Measurements from ENCODE around the gene LTB4R2.

LTB4R2 gene

DNA sequence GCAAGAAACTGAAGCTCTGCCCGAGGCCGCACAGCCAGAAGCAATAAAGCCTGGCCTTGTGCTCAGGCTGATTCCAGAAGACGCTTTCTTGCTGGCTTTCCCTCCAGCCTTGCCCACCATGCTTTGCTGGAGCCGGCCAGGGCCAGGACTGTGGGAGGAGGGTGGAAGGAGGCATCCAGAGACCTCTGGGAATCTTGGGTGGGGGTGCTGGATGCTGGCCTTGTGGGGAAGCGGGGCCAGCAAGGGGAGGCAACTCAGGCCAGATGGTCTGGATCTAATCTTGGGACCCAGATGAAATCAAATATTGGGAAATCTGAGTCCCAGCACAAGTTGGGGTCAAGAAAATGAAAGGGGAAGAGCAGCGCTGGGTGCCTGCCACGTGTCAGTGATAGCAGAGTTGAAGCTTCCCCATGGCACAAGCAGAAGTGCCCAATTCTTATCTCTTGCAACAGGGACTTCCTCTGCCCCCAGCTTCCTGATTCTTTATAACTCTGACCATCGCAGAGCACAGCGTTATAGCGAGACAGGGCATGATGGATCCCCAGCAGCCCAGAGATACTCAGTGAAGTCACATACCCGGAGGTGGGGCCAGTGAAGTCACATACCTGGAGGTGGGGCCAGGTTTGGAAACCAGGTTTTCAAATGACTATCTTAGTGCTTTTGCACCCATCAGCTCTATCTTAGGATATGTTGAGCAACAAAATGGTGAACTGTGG, 32.2 kb upstream of the LTB4R2 start:
- DNase-seq = no peak

DNA sequence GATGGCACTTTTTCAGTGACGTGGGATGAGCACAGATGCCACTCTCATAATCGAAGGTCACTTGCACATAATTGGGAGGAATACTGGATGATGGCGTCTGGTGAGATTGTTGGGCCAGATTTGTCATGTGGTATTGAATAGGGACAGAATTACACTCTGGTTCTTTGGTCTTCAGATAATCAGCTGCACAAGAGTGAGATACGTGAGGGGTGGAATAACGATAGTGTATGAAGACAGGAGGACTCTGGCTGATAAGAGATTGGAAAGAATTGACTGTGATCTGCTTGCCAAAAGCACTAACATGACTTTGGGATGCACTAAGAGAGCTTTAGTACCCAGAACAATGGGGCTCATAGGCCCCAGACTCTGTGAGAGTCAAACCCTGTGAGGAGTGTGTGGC, 31.5 kb upstream of the LTB4R2 start:
- DNase-seq = no peak

DNA sequence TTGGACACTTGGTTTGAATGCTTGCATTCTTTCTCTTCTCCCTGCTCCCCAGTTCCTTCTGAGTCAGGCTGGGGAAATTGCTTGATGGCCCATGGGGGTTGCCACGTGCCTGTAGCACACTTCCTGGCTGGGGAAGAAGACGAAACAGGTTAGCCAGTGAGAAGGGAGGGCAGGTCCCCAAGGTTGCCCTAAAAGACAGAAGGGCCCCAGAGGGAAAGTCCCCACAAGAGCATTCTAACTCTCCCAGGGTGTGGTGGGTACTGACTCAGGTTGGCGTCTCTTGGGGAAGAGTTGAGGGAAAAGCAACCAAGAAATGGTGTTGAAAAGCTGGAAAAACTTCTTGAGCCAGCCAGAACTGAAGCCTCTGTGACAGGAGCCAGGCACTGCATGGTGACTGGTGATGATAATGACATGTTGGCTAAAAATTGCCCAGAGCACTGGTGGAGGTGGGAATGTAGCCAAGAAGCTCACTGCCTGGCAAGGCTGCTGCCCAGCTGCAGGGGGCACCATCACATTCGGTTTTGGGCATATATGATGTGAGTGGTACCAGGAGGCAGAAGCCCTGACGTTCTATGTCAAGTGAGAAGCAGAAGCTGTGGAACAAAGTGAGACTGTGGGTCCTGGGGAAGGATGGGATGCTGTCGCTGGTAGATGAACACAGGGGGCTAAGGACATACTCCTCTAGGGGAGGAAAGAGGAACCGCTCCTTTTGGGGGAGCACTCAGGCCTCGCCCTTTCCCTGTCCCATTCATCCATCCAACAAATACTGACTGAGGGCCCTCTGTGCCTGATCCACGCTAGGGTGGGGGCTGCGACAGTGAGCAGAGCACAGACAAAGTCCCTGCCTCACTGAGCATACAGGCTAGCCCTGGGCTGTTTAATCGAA, 30.4 kb upstream of the LTB4R2 start:
- peak; percentile 77 for DNase-seq

DNA sequence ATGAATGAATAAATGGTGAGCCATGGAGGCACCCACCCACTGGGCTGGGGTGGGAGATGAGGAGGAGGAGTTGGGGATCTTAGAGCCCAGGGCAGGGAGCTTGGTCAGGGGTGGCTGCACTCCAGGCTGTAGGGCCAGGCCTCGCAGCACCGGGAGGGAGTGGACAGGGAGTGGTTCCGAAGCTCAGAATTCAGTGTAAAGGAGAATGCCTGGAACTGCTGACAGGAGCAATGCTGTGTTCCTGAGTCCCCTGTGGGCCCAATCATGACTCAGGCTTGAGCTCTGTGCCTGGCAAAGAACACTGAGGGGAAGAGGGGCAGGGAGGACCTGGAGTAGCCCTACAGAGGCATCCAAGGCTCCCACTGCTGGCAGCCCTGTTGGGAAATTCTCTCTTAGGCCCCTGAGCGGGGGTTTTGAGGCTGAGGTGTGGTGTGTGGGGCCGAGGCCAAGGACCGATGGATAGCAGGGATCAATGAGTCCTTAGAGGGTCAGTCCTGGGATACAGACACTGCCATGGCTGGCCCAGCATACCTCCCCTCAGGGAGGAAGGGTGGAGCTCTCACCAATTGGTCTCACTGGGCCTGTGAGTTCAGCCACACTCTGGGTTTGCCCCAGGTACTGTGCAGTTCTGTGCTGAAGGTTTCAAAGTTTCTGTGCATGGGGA, 29.0 kb upstream of the LTB4R2 start:
- DNase-seq = no peak

DNA sequence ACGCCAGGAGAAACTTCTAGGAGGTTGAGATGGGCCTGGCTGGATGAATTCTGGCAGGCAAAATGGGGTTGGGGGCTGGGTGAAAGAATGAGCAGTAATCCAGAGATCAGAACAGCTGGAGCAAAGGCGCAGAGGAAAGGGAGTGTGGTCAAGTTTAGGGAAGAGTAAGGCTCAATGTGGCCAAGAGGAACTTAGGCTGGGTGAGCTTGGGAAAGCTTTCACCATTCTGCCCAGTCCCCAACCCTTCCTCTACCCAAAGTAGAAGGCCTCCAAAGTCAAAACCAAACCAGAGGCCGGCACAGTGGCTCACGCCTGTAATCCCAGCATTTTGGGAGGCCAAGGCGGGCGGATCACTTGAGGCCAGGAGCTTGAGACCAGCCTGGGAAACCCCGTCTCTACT, 28.3 kb upstream of the LTB4R2 start:
- no peak for DNase-seq

DNA sequence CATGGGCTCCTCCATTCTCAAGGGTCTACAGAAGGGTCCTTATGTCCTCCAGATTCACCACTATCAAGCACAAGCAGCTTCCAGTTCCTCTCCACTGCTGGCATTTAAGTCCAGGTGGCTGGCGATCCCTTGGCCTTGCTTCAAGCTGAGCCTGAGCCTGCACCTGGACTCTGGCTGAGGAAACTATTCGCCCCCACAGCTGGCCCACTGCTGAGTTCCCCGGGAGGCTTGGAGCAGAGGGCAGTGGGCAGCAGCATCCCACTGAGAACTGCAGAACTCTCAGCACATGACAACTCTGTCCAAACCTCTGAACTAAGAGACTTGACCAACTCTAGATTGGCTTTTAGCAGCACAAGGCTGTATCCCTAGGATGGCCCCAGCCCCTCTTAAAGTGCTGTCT, 27.2 kb upstream of the LTB4R2 start:
- DNase-seq = no peak

DNA sequence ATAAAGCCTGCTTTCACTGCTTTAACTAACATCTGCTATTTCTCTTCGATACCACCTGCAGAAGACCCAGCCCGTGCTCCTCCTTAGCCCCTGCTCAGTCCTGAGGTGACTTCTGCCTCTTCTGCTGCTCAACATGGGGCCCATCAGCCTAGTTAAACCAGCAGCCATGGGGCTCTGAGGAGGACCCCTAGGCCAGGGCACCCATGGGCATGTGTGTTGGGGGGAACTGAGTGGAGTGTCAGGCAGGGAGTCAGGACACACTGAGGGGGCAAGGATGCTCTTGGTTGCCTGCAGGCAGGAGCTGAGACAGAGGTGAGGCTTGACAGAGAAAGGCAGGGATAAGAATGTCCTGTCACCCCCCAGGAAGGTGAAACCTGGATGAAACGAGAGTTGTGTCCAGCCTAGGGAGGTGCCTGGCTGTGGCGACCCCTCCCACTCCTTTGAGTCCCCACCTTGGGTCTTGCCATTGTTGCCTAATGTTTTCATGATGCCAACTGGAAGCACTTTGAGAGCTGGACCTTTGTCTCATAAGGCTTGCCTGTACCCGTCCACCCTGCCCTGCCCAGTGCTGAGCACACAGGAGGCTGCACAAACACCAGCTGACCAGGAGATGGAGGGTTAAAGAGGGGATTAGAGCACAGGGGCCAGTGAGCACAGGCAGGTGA, 26.0 kb upstream of the LTB4R2 start:
- no peak for DNase-seq

DNA sequence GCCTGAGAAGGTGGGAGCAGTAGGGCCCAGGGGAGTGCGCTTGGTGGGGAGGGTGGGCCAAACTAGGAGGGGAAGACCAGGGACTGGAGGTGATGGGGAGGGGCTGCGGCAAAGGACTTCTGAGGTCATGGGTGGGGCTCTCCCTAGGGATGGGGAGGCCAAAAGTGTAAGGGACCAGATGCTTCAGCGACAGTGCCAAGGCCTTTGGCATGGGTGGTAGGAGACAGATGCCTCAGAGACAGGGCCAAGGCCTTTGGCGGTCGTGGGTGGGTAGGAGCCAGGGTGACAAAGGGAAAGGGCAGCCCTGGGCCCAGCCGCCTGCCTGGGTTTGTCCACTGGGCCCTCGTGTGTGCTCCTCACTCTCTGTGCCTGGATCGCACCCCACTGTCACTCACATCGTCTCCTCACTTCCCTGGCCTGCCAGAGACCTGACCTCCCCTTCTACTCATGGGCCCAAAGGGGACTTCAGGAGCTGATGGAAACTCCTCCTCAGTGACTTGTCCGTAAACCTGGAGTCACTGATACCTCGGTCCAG, 25.4 kb upstream of the LTB4R2 start:
- DNase-seq = peak; percentile 48

DNA sequence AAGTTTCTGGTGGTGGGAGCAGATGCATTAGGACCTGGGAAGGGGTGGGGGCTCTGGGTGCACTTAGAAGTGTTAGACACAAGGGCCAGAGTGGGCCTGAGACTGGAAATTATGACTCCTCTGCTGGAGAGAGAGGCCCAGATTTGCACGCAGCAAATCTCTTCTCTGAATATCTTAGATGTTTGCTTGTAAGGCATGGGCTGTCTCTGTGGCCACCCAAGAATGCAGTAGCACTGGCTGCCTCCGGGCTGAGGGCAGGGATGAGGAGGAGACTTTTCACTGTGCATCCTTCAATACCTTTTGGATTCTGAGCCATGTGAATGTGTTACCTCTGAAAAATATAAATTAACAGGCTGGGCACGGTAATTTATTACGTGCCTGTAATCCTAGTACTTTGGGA, 24.6 kb upstream of the LTB4R2 start:
- DNase-seq = no peak

DNA sequence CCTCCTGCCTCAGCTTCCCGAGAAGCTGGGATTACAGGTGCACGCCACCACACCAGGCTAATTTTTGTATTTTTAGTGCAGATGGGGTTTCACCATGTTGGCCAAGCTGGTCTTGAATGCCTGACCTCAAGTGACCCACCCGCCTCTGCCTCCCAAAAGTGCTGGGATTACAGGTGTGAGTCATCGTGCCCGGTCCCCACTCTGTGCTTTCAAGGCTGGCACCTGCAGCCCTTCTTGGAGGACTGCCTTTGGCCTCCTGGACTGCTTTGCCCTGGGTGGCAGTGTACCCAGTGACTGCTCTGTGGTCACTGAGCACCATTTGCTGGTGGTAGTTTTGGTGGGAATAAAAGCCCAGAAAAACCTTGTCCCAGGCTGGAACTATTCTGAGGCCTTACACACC, 22.9 kb upstream of the LTB4R2 start:
- DNase-seq = no peak

DNA sequence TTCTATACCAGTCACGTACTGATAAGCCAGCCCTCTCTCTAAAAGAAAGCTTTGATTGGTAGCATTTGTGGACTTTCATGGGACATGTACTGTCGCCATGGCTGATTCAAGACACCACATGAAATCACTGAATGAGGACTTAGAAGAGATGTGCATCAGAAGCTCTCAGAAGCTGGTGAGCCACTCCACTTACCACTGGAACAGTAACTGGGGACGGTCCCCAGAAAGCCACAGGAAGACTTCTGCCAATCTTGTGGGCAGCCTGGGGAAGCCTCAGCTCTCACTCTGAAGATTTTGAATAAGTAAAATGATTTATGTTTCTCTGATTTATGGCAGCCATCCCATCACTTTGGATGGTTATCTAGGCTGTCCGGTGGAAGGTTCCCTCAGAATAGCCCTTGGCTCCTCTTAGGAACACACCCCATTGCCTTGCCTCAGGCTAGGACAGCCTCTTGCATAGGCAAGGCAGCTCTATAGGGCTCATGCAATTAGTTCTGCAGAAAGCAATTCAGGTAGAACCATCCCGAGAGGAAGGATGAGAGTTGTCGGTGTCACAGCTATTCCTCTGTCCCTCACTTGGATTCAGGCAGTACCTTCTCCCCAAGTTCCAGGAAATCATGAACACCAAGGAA, 20.2 kb upstream of the LTB4R2 start:
- no peak for DNase-seq

DNA sequence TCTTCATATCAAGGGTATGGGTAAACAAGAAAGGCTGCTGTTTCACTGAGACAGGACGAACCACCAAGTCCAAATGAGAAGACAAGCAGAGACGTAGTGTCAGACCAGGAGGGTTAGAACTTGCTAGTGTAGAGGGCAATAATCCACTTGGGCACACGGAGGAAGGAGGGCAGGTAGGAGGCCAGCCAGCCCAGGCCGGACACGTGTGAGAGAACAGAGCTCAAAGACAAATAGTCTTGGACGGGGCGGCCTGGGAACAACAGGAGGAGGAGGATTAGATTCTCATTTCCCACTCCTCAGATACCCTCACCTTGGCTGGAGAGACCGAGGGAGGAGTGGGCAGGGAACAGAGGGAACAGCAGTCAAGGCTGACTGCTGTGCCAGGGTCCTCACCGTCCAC, 19.2 kb upstream of the LTB4R2 start:
- DNase-seq = no peak

DNA sequence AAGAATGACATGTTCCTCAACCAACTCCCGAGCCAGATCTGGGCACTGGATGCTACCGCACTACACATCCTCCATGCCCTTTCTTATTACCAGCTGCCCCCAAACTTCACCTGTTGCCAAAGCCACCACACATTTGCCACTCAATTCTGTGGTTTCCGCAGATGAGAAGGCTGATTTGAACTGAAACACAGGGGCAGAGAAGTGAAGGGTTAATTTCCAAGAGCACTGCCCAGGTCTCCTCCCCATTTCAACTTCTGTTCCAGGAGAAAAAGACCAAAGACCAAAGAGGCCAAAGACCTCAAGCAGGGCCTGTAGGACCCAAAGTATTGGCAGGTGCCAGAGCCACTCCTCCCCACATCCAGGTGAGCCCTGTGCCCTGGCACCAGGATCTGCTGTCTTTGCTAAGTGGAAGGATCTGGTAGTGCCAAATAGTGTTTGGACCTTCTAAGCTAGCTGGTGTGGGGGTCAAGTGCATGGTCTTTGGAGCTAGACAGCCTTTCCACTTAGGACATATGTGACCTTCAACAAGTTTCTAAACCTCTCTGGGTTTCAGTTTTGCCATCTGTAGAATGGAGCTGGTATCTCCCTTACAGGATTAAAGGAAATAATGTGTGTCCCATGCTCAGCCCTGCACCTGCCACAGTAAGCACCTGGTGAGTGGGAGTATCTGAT, 18.4 kb upstream of the LTB4R2 start:
- no peak for DNase-seq

DNA sequence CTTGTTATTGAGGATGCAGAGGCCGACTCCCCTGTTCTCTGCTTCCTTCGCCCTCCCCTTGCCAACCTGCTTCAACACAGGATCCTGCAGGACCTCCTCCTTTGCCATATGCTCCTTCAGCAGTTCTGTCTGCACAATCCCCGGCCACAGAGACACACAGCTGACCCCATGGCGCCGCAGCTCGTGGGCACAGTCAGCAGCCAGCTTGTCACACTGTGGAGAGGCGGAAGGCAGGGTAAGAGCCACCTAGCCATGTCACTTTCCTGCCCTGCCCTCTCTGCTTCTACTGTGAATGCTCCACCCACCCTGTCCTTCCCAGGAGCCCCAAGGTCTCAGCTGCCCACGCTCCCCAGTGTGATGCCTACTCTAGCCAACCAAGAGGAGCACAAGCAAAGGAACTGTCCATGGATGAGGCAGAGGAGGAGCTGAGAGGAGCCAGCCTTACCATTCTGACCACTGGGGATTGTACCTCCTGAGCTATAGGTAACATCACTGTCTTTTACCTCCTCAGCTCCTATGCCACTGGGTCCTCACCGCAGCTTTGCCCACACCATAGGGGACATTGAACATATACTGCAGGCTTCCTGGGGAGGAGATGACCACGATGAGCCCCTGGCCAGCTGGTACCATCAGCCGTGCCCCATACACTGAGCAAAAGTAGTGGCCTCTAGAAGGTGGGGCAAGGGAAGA, 17.7 kb upstream of the LTB4R2 start:
- DNase-seq = no peak

DNA sequence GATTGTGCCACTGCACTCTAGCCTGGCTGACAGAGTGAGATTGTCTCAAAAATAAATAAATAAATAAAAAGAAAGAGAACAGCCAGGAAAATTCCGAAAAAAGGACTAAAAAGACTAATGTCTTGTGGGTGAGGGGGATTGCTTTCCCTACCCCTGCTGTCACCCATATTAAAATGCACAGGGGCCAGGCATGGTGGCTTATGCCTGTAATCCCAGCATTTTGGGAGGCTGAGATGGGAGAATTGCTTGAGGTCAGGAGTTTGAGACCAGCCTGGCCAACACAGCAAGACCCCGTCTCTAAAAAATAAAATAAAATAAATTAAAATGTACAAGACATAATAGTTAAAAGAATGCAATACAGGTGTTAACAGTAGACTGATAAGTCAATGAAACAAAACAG, 16.4 kb upstream of the LTB4R2 start:
- DNase-seq = no peak

DNA sequence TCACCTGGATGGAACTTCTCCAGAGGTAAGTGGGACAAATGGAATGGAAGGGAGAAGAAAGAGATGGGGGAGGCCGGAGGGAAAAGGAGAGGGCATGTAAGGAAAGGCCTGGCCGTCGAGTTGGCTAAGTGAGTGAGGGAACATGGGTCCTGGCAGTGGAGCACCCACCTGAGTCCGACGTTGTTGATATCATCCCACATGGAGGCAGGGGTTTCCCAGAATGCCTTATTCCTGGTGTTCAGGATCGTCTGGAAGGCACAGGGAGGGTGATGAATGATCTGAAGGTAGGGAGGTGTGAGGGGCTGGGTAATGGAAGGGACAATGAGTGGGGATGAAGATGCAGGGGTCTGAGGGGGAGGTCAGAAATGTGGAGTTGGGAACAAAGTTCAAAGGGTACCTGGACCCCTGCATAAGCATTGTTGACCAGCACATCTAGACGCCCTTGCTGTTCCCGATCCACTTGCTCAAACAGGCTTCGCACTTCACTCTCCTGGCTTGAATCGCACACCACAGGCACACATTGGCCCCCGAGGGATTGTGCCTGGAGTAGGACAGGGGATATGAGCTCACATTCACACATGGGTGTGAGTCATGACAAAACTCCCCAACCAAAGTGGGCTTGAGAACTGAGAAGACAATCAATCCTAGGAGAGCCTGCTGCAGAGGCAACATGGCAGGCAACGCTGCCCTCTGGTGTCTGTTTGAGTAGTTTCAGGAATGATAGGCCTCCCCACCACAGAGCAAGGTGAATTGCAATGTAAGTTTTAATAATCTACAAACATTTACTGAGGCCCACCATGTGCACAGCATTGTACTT, 13.4 kb upstream of the LTB4R2 start:
- DNase-seq = peak; percentile 76

DNA sequence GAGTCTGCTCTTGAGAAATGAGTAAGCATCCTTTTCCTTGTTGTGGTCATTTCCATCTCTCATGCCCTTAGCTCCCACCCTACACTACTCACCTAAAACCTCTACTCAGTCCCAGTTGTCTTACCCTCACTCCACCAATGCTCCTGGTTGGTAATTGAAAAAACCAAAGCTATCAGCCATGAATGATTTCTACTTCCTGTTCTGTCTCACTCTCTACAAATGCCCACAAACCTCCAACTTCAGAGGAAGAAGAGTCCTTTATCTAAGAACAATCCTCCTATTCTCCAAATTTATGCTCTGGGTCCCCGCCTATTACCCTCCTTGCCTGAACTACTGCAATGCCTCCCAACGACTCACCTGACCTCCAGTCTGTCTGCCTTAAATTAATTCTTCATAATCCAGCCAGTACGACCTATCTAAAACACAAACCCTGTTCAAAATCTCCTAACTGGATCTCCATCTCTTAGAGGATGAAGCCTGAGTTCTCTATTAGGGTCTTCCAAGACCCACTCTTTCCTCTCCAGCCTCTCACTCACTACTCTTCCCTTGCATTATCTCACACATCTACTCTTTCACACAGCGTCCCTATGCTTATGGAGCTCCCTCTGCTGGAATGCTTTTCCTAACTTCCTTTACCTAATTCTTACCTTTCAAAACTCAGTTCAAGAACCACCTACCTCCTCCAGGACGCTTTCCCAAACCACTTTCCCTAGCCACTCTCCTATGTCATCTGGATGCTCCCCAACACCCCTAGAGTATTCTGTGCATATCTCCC, 12.6 kb upstream of the LTB4R2 start:
- DNase-seq = peak; percentile 49

DNA sequence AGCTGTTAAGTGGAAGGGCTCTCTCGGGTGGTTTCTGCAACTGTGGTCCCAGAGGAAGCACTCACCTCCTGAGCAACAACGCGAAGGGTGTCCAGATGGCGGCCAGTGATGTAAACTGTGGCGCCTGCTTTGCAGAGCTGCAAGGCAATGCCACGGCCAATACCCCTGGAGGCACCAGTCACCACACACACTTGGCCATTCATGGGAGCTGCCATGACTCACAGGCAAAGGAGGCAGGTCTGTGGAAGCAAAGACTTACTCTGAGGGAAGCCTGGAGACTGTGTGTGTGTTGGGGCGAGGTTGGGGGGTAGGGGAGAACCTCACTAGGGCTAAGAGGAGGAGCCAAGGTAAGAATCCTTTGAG, 11.1 kb upstream of the LTB4R2 start:
- no peak for DNase-seq

All from NCI-H1694 (cell line).